ENCODE data around the gene NFIC.

DNA sequence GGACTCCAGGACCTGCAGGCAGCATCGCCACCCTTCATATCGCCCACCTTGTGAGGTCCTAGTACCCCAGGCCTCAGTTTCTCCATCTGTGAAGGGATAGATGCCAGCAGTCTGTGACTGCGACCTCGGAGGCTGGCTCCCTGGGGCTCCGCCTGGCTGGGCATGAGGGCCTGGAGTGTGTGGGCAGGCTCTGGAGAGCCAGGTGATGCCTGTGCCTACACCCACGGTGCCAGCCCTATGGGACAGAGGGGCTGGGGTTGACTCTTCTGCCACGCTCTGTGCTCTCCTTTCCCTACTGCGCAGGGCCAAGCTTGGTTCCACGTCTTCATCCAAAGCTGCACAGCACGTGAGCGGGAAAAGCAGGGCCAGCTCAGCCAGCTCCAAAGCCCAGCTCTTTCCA is 26.0 kb upstream of the NFIC start:
- TF ChIP-seq, protein P1, sequence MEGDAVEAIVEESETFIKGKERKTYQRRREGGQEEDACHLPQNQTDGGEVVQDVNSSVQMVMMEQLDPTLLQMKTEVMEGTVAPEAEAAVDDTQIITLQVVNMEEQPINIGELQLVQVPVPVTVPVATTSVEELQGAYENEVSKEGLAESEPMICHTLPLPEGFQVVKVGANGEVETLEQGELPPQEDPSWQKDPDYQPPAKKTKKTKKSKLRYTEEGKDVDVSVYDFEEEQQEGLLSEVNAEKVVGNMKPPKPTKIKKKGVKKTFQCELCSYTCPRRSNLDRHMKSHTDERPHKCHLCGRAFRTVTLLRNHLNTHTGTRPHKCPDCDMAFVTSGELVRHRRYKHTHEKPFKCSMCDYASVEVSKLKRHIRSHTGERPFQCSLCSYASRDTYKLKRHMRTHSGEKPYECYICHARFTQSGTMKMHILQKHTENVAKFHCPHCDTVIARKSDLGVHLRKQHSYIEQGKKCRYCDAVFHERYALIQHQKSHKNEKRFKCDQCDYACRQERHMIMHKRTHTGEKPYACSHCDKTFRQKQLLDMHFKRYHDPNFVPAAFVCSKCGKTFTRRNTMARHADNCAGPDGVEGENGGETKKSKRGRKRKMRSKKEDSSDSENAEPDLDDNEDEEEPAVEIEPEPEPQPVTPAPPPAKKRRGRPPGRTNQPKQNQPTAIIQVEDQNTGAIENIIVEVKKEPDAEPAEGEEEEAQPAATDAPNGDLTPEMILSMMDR (conservative IDR thresholded peaks at IDR 0.05; ENCODE audit: low read length) = no peak
- no peak for TF ChIP-seq EZH2phosphoT487 (IDR thresholded peaks at IDR 0.05; ENCODE audit: borderline replicate concordance)

All from Loucy (cell line).